Tibial nerve (tissue), 4 donors: ENCODE data around the gene CLN6.

ENCODE experiments used
- EP300 ChIP-seq, 2 donors: sonication (generic); formaldehyde crosslinking; IDR thresholded peaks; one replicate each; pipeline ENCODE4 v1.6.1; 2017; ENCODE audit warnings: antibody characterized with exemption in 2 of 2, mild to moderate bottlenecking in 1 of 2
- POLR2A ChIP-seq, 2 donors: fragments of 450-650 bp; IDR thresholded peaks; one replicate each; pipeline ENCODE4 v1.6.1; 2017; ENCODE audit warnings: antibody characterized with exemption in 2 of 2, mild to moderate bottlenecking in 2 of 2, moderate library complexity in 2 of 2
- TF ChIP-seq, protein P1 (sequence below), 5 experiments: fragments of 200-600 bp in 3 of 5; fragments of 450-650 bp in 2 of 5; sonication (generic) in 3 of 5; IDR thresholded peaks; one replicate each; pipeline ENCODE4 v1.5.1; 2016 to 2019; ENCODE audit warnings: antibody characterized with exemption in 5 of 5, mild to moderate bottlenecking in 3 of 5, moderate library complexity in 2 of 5

GRCh38 chr15:68175526-68175925, 54.0 kb downstream of the CLN6 start:
- TF ChIP-seq, protein P1, sequence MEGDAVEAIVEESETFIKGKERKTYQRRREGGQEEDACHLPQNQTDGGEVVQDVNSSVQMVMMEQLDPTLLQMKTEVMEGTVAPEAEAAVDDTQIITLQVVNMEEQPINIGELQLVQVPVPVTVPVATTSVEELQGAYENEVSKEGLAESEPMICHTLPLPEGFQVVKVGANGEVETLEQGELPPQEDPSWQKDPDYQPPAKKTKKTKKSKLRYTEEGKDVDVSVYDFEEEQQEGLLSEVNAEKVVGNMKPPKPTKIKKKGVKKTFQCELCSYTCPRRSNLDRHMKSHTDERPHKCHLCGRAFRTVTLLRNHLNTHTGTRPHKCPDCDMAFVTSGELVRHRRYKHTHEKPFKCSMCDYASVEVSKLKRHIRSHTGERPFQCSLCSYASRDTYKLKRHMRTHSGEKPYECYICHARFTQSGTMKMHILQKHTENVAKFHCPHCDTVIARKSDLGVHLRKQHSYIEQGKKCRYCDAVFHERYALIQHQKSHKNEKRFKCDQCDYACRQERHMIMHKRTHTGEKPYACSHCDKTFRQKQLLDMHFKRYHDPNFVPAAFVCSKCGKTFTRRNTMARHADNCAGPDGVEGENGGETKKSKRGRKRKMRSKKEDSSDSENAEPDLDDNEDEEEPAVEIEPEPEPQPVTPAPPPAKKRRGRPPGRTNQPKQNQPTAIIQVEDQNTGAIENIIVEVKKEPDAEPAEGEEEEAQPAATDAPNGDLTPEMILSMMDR (IDR thresholded peaks at IDR 0.05): no peak
- TF ChIP-seq POLR2A (IDR thresholded peaks at IDR 0.05) (no peak), EP300 (IDR thresholded peaks at IDR 0.05) (no peak)
